Upper lobe of left lung (tissue), 6 donors: ENCODE measurements around the gene OSGIN1. TPM values are rescaled to one million over a fixed set of nuclear protein-coding genes. Genes with fewer than 3 reads are reported as not detected.

Experiments
- ATAC-seq, 2 donors: fragments of 200-7000 bp; cut with Tn5 transposase; one replicate each; pipeline ENCODE4 v1.9.1; 2022; ENCODE audit warnings: mild to moderate bottlenecking in 2 of 2, moderate library complexity in 2 of 2; ENCODE audit not compliant: low FRiP score in 2 of 2
- DNase-seq, 2 donors: peaks; one replicate each; pipeline ENCODE4 v3.0.0-alpha.2; 2019 to 2020
- H3K27ac ChIP-seq, 4 donors: fragments of 200-600 bp; sonication (generic); one replicate each; pipeline ENCODE4 v1.5.1; 2016 to 2019
- H3K27me3 ChIP-seq, 4 donors: fragments of 200-600 bp; sonication (generic); one replicate each; pipeline ENCODE4 v1.5.1; 2017 to 2019
- H3K36me3 ChIP-seq, 4 donors: fragments of 200-600 bp; sonication (generic); one replicate each; pipeline ENCODE4 v1.5.1; 2016 to 2019
- H3K4me1 ChIP-seq, 4 donors: fragments of 200-600 bp; sonication (generic); one replicate each; pipeline ENCODE4 v1.5.1; 2018 to 2019
- H3K4me3 ChIP-seq, 4 donors: fragments of 200-600 bp; sonication (generic); one replicate each; pipeline ENCODE4 v1.5.1; 2017 to 2019; ENCODE audit warnings: mild to moderate bottlenecking in 2 of 4, moderate library complexity in 1 of 4
- H3K9me3 ChIP-seq, 4 donors: fragments of 200-600 bp; sonication (generic); one replicate each; pipeline ENCODE4 v1.5.1; 2018 to 2019
- CTCF ChIP-seq, 6 experiments: fragments of 450-650 bp in 4 of 6; fragments of 200-600 bp in 2 of 6; sonication (generic) in 2 of 6; IDR thresholded peaks; one replicate each; pipeline ENCODE4 v1.5.1; 2016 to 2019; ENCODE audit warnings: antibody characterized with exemption in 6 of 6
- EP300 ChIP-seq, 4 donors: sonication (generic); formaldehyde crosslinking; IDR thresholded peaks; one replicate each; pipeline ENCODE4 v1.5.1; 2017; ENCODE audit warnings: antibody characterized with exemption in 4 of 4, control low read depth in 2 of 4
- POLR2A ChIP-seq, 4 donors: fragments of 450-650 bp; IDR thresholded peaks; one replicate each; pipeline ENCODE4 v1.5.1; 2016 to 2017; ENCODE audit warnings: antibody characterized with exemption in 4 of 4, mild to moderate bottlenecking in 2 of 4
- POLR2AphosphoS5 ChIP-seq, 2 donors: sonication (generic); formaldehyde crosslinking; IDR thresholded peaks; one replicate each; pipeline ENCODE4 v1.5.1; 2017; ENCODE audit warnings: antibody characterized with exemption in 2 of 2
- WGBS, 2 donors: methylation state at CpG; one replicate each; pipeline ENCODE4 v1.1.5; 2017 to 2018; 5-methylcytosine and 5-hydroxymethylcytosine counted together
- total RNA-seq, 6 donors: library from RNA; depleted of rRNA in 4 of 6; stranded (reverse); fragments of >200 nt in 4 of 6; gene quantifications; one replicate each; pipeline versions ENCODE4 v1.1.0 to v1.2.1, GENCODE V29; 2016 to 2021
- donor health status: DM: no; HTN: no; CAD: no; lungs with moderate emphysema.
- donor health status: DM: no; HTN: yes; CAD: no; lungs with severe emphysema.

OSGIN1 gene
- total RNA-seq, 6 donors from 2014 or later: 7.3 to 34.2 (median 16.3) TPM

GRCh38 chr16:83913245-83913633, 39.8 kb upstream of the OSGIN1 start:
- peak; percentile 37 to 42 for DNase-seq
- no peak overlapping the region for H3K4me3 ChIP-seq
- WGBS, 2 donors: 51 to 69% methylated on average over 14 to 15 of the region's 15 CpGs
- H3K27me3 ChIP-seq: no peaks in the 10 kb centered on the region
- ATAC-seq: peak; percentile 46 to 61
- peaks cover 0 to 12% (median 6%) of the 10 kb centered on the region in 4 donors for H3K4me1 ChIP-seq
- peak in 1 of 2 donors; percentile 37 for TF ChIP-seq POLR2AphosphoS5 (IDR thresholded peaks at IDR 0.05)
- TF ChIP-seq CTCF (IDR thresholded peaks at IDR 0.05): no peak
- no peaks in the 10 kb centered on the region for H3K9me3 ChIP-seq
- peaks cover 20 to 95% (median 70%) of the 10 kb centered on the region in 4 donors for H3K36me3 ChIP-seq
- H3K27ac ChIP-seq: peak overlapping the region; percentile 11 to 72 (median 66)

GRCh38 chr16:83914091-83914710, 38.8 kb upstream of the OSGIN1 start:
- H3K27ac ChIP-seq: no peak overlapping the region
- H3K9me3 ChIP-seq: no peaks in the 10 kb centered on the region
- no peak overlapping the region for H3K4me3 ChIP-seq
- peaks cover 20 to 96% (median 72%) of the 10 kb centered on the region in 4 donors for H3K36me3 ChIP-seq
- no peaks in the 10 kb centered on the region for H3K27me3 ChIP-seq
- TF ChIP-seq POLR2A (IDR thresholded peaks at IDR 0.05): no peak
- TF ChIP-seq EP300 (IDR thresholded peaks at IDR 0.05): no peak
- no peak for TF ChIP-seq POLR2AphosphoS5 (IDR thresholded peaks at IDR 0.05)
- TF ChIP-seq CTCF (IDR thresholded peaks at IDR 0.05): no peak
- ATAC-seq (no peak), DNase-seq (peak in 1 of 2 donors; percentile 58)
- H3K4me1 ChIP-seq: peaks cover 0 to 12% (median 6%) of the 10 kb centered on the region in 4 donors
- WGBS, 2 donors: 94 to 95% methylated on average over 14 to 20 of the region's 21 CpGs

GRCh38 chr16:83915081-83915480, 38.0 kb upstream of the OSGIN1 start:
- no peak overlapping the region for H3K4me3 ChIP-seq
- no peak for ATAC-seq
- H3K9me3 ChIP-seq: no peaks in the 10 kb centered on the region
- peaks cover 0 to 12% (median 6%) of the 10 kb centered on the region in 4 donors for H3K4me1 ChIP-seq
- no peaks in the 10 kb centered on the region for H3K27me3 ChIP-seq
- H3K27ac ChIP-seq: no peak overlapping the region
- no peak for TF ChIP-seq EP300 (IDR thresholded peaks at IDR 0.05)
- TF ChIP-seq POLR2AphosphoS5 (IDR thresholded peaks at IDR 0.05): no peak
- TF ChIP-seq POLR2A (IDR thresholded peaks at IDR 0.05): no peak
- no peak for TF ChIP-seq CTCF (IDR thresholded peaks at IDR 0.05)
- H3K36me3 ChIP-seq: peaks cover 25 to 96% (median 75%) of the 10 kb centered on the region in 4 donors
- DNase-seq: peak in 1 of 2 donors; percentile 74
- WGBS, 2 donors: 92 to 93% methylated on average over 19 to 22 of the region's 22 CpGs

- H3K4me3 ChIP-seq: no peak overlapping the region
- DNase-seq (no peak), ATAC-seq (no peak)
- peaks cover 0 to 12% (median 6%) of the 10 kb centered on the region in 4 donors for H3K4me1 ChIP-seq
- peaks cover 28 to 96% (median 76%) of the 10 kb centered on the region in 4 donors for H3K36me3 ChIP-seq
- no peak overlapping the region for H3K27ac ChIP-seq
- no peaks in the 10 kb centered on the region for H3K9me3 ChIP-seq
- TF ChIP-seq POLR2A (IDR thresholded peaks at IDR 0.05) (no peak), POLR2AphosphoS5 (IDR thresholded peaks at IDR 0.05) (no peak), EP300 (IDR thresholded peaks at IDR 0.05) (no peak), CTCF (IDR thresholded peaks at IDR 0.05) (no peak)
- WGBS, 2 donors: 96 to 98% methylated on average over 7 to 14 of the region's 14 CpGs
- no peaks in the 10 kb centered on the region for H3K27me3 ChIP-seq
Measured at GRCh38 chr16:83915491-83915890, 37.5 kb upstream of the OSGIN1 start.
